ENCODE data around the gene ZNF385A.

ZNF385A gene, protein sequence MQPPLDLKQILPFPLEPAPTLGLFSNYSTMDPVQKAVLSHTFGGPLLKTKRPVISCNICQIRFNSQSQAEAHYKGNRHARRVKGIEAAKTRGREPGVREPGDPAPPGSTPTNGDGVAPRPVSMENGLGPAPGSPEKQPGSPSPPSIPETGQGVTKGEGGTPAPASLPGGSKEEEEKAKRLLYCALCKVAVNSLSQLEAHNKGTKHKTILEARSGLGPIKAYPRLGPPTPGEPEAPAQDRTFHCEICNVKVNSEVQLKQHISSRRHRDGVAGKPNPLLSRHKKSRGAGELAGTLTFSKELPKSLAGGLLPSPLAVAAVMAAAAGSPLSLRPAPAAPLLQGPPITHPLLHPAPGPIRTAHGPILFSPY

DNA sequence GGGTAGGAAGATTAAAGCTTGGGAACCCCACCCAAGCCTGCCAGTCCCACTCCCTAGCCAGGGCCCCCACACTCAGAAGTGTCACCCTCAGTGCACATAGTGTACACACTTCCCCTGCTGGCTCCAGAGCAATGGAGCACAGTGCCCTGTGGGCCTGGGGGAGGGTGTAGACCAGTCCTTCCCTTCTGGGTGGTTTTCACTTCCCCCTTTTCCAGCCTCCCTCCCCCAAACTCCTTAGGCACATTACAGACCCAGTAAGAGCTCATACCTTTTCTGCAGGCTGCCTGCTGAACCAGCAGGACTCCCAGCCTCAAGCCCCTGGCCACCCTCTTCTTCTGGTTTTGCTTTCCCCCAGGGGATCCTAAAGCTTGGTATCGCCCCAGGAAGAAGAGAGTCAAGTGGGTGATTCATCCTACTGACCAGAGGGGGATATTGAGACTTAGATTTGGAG, at the start of gene ZNF385A:
Gene ZNF385A, minus strand, starts transcription at position 143 of the 451 bp plus-strand sequence. CDS start 219 bp downstream, outside the sequence.
- DNase-seq = no peak

DNA sequence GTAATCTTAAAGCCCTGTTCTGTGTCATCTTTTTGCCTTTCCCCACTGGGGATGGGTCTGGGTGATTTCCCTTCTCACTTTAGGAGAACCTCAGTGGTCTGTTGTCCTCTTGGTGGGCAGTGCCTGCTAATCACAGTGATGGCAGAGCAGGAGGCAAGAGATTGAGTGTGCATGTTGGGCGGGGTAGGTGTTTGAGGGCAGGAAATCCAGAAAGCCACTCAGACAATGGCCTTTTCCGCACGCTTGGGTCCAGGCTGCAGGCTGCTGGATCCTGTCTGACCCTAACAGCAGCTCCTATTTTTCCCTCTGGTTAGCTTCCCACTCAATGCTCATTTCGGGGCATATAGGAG, 48.3 kb upstream of the ZNF385A start:
- DNase-seq = no peak

DNA sequence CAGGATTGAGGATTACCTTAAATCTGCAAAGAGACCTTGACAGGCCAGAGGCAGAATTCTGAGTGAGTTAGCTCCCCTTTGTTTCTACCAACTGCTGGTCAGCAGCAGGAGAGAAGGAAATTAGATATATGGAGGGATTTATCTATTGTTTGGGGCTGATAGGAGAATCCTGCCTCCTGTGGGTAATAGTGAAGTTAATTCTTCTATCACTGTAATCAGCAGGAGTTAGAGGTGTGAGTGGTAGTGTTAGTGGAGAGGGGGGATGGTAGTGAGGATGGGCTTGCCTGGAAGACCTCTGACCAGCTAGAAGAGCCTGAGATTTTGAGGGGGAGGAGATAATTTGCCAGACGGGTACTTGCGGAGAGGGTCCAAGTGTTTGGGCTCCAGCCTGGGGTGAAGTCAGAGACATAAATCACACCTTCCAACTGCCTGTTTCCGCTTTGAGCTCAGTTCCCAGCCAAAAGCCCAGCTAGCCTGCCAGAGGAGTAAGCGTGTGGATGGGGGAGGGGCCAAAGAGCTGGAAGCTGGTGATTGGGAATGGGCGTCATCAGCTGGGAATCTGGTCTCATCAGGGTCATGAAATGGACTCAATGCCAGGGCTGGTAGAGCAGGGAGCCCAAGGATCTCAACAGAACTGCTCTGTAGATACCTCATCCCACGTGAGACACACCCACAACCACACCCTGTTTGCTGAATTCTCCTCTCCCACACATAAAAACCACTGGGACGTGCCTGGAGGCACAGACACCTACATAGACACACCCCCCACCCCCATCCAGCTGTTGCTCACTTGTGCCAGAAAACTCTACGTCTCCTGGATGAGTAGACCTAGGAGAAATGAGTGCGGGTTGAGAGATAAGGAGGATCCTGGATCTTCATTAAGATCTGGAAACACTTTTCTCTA, 47.6 kb upstream of the ZNF385A start:
- no peak for DNase-seq

DNA sequence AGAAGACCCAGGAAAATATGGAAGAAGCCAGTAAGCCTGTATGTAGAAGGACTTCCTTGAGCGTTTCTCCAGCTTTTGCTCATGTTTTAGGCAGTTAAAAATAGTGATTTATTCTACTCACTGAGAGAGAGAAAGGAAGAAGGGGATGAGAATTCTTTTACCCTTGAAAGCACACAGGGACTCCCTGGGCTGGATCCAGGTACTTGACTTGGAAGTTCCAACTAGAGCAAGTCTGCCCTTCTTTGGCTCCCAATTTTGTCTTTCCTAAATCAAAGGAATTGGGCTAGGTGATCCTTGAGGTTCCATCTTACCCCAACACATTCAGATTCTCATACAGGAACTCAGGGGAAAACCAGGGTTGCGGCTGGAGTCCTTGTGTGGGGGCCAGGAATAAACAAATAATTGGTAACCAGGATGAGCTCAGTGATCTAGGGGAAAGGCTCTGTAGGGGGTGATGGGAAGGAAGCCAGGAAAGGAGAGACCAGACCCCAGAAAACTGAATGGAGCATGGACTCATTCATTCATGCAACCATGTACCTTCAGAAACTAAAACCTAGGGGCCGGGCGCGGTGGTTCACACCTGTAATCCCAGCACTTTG, 46.0 kb upstream of the ZNF385A start:
- no peak for DNase-seq

DNA sequence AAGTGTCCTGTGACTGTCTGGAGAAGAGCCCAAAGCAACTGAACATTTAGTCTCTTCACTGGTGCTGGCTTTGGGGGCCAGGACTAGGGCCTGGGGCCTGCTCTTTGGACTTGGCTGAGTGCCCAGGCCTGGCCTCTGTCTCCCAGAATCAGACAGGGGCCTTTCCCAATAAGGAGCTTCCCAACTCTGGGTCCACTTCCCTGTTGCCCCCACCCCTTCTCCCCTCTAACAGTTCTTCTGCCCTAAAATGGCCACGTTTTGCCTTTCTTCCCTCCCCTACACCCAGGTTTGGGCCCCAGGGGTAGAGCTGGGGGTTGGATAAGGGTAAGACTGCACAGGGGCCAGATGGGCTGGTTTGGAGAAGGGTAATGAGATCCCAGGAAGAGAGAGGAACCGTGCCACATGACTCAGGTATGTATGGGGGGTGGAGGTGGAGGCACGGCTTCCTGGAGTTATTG, 44.5 kb upstream of the ZNF385A start:
- DNase-seq = no peak

DNA sequence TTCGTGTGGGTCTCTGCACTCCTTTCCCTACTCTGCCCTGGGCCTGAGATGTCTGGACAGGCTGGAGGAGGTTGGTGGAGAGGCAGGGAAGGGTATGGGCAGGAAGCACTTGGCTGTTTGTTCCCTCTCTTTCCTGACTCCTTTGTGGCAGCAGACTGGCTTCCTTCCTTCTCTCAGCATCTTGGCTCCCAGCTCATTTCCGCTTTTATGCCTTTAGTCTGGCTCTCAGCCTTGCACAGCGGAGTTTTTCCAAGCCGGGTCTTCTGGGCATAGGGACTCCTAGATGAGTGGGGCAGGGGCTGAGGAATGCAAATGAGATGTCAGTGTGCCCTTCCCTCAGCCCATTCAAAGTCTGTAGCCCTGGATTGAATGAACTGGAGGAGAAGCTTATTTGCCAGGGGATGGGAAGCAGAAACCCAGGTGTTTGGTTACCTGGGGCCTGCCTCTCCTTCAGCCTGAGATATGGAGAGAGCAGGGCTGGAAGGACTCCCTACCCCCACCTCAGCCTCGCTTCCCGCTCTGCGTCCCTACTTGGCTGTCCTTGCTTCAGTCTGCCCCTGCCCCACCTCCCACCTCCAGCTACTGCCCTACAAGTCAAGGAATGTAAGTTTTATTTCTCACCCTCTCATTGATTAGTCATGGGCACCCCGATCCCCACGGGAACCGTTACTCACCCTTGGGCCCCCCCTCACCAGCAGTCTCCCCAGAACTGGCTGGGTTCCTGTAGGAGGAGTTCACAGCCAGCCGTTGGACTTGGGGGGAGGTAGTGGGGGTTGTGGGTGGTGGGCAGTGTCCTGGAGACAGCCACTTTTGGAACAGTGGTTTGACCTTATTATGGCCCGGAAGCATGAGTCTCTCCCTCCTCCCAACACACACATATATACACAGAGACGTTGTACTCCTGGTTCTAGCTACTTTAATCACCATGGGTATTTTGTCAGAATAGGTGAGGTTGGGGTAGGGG, 43.8 kb upstream of the ZNF385A start:
- no peak for DNase-seq

DNA sequence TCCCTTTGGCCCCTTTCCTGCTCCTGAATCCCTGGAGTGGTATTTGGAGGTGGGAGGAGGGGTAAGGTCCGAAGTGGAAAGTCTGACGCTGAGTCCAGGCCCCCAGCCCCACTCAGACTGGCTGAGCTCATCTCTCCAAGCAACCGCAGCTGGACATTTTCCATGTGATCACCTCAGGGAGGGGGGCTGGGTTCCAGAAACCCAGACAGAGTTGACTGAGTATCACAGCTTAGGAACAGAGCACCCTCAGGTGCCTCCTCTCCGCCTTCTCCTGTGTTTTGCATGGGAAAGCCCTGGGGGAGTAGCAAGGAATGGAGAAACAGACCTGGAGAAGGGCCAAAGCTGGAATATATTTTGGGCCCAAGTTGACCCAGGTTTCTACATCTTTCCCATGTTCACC, 42.6 kb upstream of the ZNF385A start:
- DNase-seq = no peak

DNA sequence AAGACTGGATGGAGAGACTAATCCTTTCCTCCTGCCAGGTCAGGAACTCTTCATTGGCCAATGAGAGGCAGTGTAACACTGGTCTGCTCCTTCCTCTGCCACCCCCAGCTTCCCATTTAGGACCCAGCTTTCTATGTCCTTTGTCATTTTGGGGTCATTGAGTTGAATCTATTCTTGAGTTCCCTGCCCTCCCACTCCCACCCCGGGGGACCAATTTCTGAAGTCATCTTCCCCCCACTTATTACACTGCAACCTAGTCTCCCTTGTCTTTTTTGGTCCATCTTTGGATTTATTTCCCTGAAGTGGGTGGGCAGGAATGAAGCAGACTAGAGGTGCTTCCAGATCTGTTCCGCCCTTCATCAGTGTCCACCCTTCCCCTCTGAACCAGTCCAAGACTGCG, 42.2 kb upstream of the ZNF385A start:
- no peak for DNase-seq

DNA sequence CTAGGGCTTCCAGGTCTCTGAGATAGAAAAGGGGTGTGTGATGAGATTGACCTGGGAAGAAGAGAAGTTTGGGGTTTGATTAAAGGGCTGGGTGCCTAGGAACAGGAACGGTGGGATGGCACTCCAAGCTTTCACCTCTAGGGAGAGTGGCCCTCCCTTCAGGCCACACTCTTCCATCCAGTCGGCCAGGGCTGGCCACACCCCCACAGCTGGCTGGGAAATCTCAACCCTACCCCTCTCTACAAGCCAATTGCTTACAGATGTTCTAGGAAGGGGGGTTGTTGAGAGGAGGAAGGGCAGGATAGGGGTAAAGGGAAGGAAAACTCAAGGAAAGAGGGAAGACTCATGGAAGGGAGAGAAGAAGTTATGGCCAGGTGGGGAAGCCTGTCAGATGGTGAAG, 41.2 kb upstream of the ZNF385A start:
- no peak for DNase-seq

DNA sequence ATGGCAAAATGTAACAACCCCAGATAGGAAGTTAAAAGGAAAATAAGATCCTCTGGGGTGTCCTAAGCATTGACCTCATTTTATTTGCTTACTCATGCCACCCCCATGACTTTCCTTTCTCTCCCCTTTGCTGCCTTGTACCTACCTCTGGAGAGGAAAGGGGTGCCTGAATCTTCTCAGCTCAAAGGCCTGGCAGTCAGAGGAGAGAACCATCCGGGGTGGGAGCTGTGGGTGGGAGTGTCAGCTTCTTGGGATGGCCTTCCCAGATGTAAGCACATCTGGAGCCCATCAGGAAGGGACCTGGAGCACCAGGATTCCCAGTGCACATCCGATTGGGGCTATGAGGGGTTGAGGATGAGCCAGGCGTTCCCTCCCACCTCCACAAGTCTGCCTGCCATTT, 39.7 kb upstream of the ZNF385A start:
- no peak for DNase-seq

DNA sequence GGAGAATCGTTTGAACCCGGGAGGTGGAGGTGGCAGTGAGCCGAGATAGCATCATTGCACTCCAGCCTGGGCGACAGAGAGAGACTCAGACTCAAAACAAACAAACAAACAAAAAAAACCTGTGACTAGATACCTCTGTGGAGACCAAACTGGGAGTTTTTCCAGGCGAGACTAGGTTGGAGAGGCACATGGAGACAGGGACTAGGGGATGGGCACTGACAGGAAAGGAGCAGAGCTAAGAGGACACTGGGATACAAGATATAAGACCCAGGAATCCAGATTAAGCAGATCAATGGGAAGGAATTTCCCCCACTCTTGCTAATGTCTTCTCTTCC, 39.2 kb upstream of the ZNF385A start:
- no peak for DNase-seq

DNA sequence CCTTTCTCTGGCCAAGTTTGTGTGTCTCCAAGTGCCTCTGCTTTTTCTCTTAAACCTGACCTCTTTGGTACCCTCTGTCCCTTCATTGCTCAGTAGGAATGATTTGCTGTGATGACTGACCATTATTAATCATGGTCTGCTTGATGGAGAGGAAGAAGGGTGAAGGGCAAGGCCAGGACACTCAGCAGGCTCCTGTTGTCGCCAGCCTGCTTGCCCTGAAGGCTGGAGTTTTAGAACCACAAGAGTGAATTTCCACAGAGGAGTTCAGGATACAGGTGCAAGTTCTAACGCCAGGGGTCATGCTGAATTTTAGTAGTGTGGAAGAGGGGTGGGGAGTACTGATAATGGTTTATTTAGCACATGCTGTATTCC, 37.3 kb upstream of the ZNF385A start:
- no peak for DNase-seq

DNA sequence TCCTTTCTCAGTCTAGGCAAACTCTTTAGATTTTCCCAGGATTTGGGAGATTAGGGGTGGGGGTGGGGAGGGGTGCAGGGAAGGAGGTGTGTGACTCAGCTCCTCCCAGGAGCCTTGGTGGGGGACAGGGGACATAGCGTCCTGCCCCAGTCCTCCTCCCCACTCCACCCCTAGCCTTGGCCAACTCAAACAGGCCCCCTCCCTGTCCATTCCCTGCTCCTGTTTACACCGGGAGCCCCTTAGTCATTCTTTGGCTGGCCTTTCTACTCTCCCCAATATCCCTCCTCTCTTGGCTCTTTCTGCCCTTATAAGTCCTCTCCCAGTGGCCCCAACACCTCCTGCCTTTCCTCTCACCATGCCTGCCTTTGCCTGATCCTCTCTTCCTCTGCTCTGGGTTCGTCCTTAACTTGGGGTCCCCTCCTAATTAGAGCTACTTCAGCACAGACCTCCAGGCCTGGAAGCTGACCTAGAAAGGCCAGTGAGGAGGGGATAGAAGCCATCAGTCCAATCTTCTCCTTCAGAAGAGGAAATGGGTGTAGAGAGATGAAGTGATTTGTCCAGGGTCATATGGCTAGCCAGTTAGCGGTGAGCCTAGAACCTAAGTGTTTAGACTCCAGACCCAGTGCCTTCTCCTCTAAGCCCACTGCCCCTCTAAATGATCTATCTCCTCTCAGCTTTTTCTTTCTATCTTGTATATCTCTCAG, 36.8 kb upstream of the ZNF385A start:
- DNase-seq = no peak

DNA sequence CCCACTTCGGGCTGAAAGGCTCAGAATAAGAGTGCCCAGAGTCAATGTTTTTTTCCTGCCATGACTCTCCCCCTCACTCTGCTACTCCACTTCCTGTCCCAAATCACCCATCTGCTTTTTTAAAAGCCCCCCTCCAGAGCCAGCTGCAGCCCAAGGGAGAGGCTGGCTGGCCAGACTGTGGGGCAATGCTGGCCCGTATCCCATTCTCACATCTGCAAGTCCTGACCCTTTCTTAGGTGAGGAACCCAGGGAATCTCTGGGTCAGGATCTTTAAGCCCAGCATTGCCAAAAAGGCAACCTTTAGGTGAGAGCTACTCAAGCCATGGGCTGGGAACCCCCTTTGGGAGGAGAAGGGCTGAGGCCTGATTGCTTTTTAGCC, 36.2 kb upstream of the ZNF385A start:
- no peak for DNase-seq

DNA sequence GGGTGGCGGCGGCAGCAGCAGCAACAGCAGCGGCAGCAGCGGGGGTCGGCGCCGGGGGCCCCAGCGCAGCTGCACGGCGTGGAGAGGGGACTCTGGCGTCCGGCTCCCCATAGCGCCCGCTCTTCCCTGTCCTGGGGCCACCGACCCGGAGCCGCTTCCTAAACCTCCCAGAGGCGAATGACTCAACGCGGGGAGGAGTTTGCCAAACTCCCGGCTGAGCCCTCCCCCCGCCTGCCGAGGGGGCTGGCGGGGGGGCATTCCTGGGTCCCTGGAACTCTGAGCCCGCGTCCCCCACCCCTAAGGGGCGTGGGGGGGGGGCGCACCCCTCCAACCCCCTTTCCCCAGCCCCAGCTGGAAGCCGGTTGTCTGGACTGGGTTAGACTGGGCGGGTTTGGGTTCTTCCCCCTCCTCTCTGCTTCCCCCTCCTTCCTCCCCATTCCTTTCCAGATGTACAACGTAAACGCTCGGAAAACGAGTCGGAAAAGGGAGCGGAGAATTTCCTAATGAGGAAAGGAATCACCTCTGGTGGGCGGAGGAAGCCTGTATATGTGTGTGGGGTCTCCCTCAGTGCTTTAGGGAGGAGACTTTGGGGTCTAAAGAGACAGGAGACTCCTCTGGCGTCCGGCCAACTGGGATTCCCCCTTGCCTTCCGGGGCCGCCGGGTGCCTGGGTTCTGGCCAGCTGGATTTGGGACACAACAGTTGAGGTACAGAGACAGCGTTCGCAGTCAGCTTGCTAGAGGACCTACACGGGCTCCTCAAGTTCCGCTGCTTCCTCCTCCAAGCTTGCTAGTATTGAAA, 34.8 kb upstream of the ZNF385A start, which contains the start of gene ITGA5:
Gene ITGA5, minus strand, starts transcription at position 179 of the 800 bp plus-strand sequence. Its CDS starts 68 bp downstream, at position 111.
- DNase-seq = no peak

DNA sequence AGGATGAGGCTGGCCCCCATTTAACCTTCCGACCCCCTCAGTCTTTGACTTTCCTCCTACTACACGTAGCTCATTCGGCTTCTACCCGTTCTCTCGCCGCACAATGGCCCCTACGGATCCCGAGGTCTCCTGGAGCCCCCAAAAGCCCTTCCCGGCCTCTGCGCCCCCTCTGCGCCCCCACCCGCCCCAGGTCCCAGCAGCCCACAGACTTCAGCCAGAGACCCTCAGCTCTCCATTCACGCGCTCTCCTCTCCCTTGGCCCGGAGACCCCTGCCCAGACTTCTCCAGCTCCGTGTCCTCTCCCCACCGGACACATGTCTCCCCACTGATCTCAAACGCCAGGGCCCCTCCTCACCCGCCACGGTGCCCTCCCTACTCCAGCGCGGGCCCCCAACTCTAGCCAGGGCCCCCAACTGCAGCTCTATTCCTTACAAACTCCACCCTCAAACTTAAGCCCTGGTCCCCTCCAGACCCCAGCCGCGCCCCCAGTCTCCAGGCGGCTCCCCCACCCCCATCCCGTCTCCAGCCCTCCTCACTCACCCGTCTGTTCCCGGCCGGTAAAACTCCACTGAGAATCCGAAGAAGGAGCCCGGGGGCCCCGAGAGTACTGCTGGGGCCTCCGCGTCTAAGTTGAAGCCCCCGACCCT, 34.0 kb upstream of the ZNF385A start:
- DNase-seq = no peak

DNA sequence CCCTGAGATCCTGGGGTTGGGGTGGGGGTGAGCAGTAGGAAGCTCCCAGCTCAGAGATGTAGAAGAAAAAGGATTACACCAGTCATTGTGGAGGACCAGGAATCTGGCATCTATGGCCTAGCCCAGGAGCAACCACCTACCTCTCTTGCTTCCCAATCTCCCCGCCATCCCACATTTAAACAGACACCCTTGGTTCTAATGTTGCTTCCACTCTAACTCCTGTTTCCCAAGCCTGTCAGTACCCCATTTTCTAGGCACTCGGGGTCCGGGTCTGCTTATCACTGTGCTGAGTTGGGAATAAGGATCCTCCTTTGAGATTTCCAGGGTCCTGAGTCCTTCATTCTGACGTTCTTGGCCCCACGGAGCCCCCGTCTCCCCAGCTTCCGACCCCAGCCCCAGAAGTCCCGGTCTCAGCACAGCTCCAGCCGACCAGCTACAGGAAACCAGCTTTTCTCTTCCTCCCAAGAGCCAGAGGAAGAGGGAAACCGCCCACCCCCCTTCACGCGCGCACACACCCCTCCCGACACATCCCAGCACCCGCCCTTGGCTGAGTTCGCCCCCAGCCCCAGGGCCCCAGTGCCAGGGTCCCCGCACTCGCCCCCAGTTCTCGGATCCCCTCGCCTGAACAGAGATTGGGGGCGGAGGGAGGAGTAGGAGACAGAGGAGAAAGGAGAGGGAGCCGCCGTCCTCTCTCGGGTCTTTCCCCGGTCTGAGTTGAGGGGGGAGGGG, 33.3 kb upstream of the ZNF385A start:
- DNase-seq = no peak

DNA sequence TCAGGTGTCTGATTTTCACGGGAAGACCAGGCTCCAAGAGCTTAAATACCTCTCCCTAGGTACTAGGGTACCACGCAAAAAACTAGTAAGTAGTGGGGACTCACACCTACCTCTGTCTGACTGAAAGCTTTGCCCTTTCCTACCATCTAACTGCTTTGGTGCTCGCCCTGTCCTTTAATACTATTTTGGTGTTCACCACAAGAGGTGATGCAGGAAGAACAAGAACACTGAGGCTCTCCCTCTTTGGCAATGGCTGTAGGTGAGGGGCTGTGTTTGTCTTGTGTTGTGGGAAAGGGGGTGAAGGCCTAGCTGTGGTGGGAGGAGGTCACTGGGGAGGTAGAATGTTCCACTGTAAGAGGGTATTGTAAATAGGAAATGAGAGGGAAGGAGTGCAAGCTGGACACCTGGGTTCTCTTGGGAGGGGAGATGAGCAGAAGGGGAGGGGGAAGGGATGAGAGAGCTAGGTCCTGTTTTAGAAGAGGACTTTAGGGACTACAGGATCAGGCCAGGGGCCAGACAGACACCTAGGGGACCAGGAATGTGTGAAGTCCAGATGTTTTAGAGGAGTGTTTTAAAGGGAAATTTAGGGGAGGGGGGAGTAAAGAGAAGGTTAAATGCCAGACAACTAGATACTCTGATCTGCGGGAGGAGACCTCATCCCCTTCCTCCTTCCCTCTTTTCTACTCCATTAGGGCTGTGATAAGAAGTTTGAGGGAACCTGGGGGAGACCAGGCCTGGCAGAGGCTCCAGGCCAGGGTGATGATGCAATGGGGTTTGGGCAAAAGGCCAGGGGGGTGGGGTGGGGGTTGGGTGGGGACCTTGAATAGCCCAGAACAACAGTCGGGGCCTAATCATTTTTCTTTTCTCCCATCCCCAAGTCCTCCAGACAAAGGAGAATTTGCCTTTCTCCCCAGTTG, 32.4 kb upstream of the ZNF385A start:
- no peak for DNase-seq
